Measurements from ENCODE around the gene LRFN3.

- no peak for TF ChIP-seq CTCF (conservative IDR thresholded peaks at IDR 0.05; ENCODE audit: low read length)
- TF ChIP-seq EZH2phosphoT487 (IDR thresholded peaks at IDR 0.05; ENCODE audit: borderline replicate concordance), result no peak
Observed at GRCh38 chr19:35908973-35909683, 27.0 kb upstream of the LRFN3 start.
